GM12878 (cell line): ENCODE measurements around the gene APCDD1L. TPM values are rescaled to one million over a fixed set of nuclear protein-coding genes. Genes with fewer than 3 reads are reported as not detected.

Source experiments
- ATAC-seq: fragments of 200-7000 bp; cut with Tn5 transposase; 3 replicates; pipeline ENCODE4 v1.9.1; 2020; ENCODE audit warnings: mild to moderate bottlenecking, moderate library complexity
- BruUV-seq: library from RNA; stranded (reverse); fragments of 400-500 nt; replicated peaks from 2 replicates; lab custom pipeline; 2021; lab: Mats Ljungman, UMichigan
- CTCF ChIA-PET: fragments of 300-600 bp; sonication (Branson Sonifier 250); formaldehyde crosslinking; extraction: SDS; loops from one replicate; lab custom pipeline; 2021; ENCODE audit warnings: inconsistent platforms; lab: Yijun Ruan, JAX
- POLR2A ChIA-PET: fragments of 350-600 bp; formaldehyde crosslinking; extraction: SDS; loops from one replicate; lab custom pipeline; 2021; ENCODE audit warnings: inconsistent platforms; lab: Charles Lee
- RAD21 ChIA-PET: fragments of 300-600 bp; sonication (Branson Sonifier 250); formaldehyde crosslinking; loops from one replicate; lab custom pipeline; 2023; ENCODE audit warnings: antibody characterized with exemption; ENCODE audit not compliant: unreplicated experiment; lab: Charles Lee
- SMC1A ChIA-PET: fragments of 300-600 bp; sonication (Branson Sonifier 250); formaldehyde crosslinking; loops from one replicate; lab custom pipeline; 2023; ENCODE audit not compliant: unreplicated experiment, uncharacterized antibody; lab: Charles Lee
- DNase-seq: peaks from one replicate; pipeline ENCODE4 v3.0.0-alpha.2; 2011; ENCODE audit warnings: low read depth, low spot score
- FAIRE-seq: peaks from 3 replicates; lab custom pipeline; 2011; peaks lifted over from hg19 to GRCh38; lab: Jason Lieb, UNC
- H2AFZ ChIP-seq: 2 replicates; pipeline ENCODE4 v1.6.0; 2011; ENCODE audit warnings: low read depth, low read length, control low read depth; ENCODE audit not compliant: control insufficient read depth
- H3K27ac ChIP-seq: 2 replicates; pipeline ENCODE4 v1.5.1; 2011; ENCODE audit warnings: control low read depth; ENCODE audit not compliant: control insufficient read depth, insufficient read depth
- H3K27me3 ChIP-seq, 2 experiments: replicated peaks in 1 of 2; 2 replicates each; pipeline versions ENCODE4 v1.6.0 to v1.6.1; 2011; ENCODE audit warnings: low read length in 1 of 2; ENCODE audit not compliant: control insufficient read depth in 2 of 2, insufficient read depth in 2 of 2
- H3K36me3 ChIP-seq, 2 experiments: 2 replicates each; pipeline ENCODE4 v1.5.1; 2011; ENCODE audit warnings: low read length in 1 of 2; ENCODE audit not compliant: control insufficient read depth in 2 of 2, insufficient read depth in 2 of 2
- H3K4me1 ChIP-seq: 2 replicates; pipeline ENCODE4 v1.6.1; 2011; ENCODE audit warnings: mild to moderate bottlenecking, low read length, moderate library complexity, mixed read lengths; ENCODE audit not compliant: control insufficient read depth, insufficient read depth
- H3K4me2 ChIP-seq: 2 replicates; pipeline ENCODE4 v1.6.0; 2011; ENCODE audit warnings: control low read depth; ENCODE audit not compliant: control insufficient read depth, insufficient read depth
- H3K4me3 ChIP-seq: fragments of 200-600 bp; sonication (generic); 2 replicates; pipeline ENCODE4 v1.5.1; 2016
- H3K79me2 ChIP-seq: 2 replicates; pipeline ENCODE4 v1.6.0; 2011; ENCODE audit warnings: low read length; ENCODE audit not compliant: control insufficient read depth, insufficient read depth
- H3K9ac ChIP-seq: 2 replicates; pipeline ENCODE4 v1.8.0; 2011; ENCODE audit warnings: low read length, control low read depth, mixed read lengths; ENCODE audit not compliant: control insufficient read depth, insufficient read depth
- H3K9me3 ChIP-seq: replicated peaks from 3 replicates; pipeline ENCODE4 v1.5.1; 2011; ENCODE audit warnings: mild to moderate bottlenecking, low read length; ENCODE audit not compliant: control insufficient read depth, insufficient read depth
- H4K20me1 ChIP-seq: 2 replicates; pipeline ENCODE4 v1.6.0; 2011; ENCODE audit not compliant: control insufficient read depth, insufficient read depth
- BCLAF1 ChIP-seq: fragments of 450-650 bp; IDR thresholded peaks from 2 replicates; pipeline ENCODE4 v1.6.1; 2017; ENCODE audit warnings: antibody characterized with exemption, mild to moderate bottlenecking, moderate library complexity
- EP300 ChIP-seq, 2 experiments: fragments of 150-350 bp in 1 of 2; IDR thresholded peaks; 2 replicates each; pipeline ENCODE4 v1.6.1; 2011 to 2012; ENCODE audit warnings: low read depth in 2 of 2, low read length in 2 of 2, borderline replicate concordance in 1 of 2, improper control_type of control experiment in 1 of 2, inconsistent platforms in 1 of 2; ENCODE audit not compliant: control insufficient read depth in 1 of 2
- FOXK2 ChIP-seq: fragments of 450-650 bp; IDR thresholded peaks from 2 replicates; pipeline ENCODE4 v1.6.1; 2017; ENCODE audit warnings: mild to moderate bottlenecking, moderate library complexity
- HDGF ChIP-seq: fragments of 450-650 bp; IDR thresholded peaks from 2 replicates; pipeline ENCODE4 v1.6.1; 2016; ENCODE audit warnings: antibody characterized with exemption
- IRF3 ChIP-seq: fragments of 450-650 bp; IDR thresholded peaks from 2 replicates; pipeline ENCODE4 v1.6.1; 2014; ENCODE audit warnings: mild to moderate bottlenecking
- IRF4 ChIP-seq: IDR thresholded peaks from 2 replicates; pipeline ENCODE4 v1.6.1; 2011; ENCODE audit warnings: low read depth, low read length
- MTA2 ChIP-seq: fragments of 450-650 bp; IDR thresholded peaks from 2 replicates; pipeline ENCODE4 v1.6.1; 2016; ENCODE audit warnings: low read depth, mild to moderate bottlenecking, moderate library complexity
- MYB ChIP-seq: fragments of 150-350 bp; IDR thresholded peaks from 2 replicates; pipeline ENCODE4 v1.6.1; 2014; ENCODE audit warnings: mild to moderate bottlenecking, low read depth, low read length, borderline replicate concordance
- MYC ChIP-seq: IDR thresholded peaks from 2 replicates; pipeline ENCODE4 v1.6.1; 2011; ENCODE audit warnings: mild to moderate bottlenecking, low read length, moderate library complexity, inconsistent platforms; ENCODE audit not compliant: insufficient read depth, insufficient replicate concordance, insufficient read length, severe bottlenecking
- NFYA ChIP-seq: IDR thresholded peaks from 2 replicates; pipeline ENCODE4 v1.6.1; 2011; ENCODE audit warnings: low read depth, mild to moderate bottlenecking, low read length, improper control_type of control experiment, borderline replicate concordance
- NRF1 ChIP-seq: conservative IDR thresholded peaks from 2 replicates; pipeline ENCODE4 v1.6.1; 2011; ENCODE audit warnings: mild to moderate bottlenecking, low read depth, low read length, improper control_type of control experiment
- SMAD1 ChIP-seq: fragments of 450-650 bp; IDR thresholded peaks from 2 replicates; pipeline ENCODE4 v1.6.1; 2018; ENCODE audit warnings: mild to moderate bottlenecking, low read depth; ENCODE audit not compliant: partially characterized antibody
- SMARCA5 ChIP-seq: fragments of 450-650 bp; IDR thresholded peaks from 2 replicates; pipeline ENCODE4 v1.6.1; 2017; ENCODE audit warnings: mild to moderate bottlenecking
- SPI1 ChIP-seq: IDR thresholded peaks from 2 replicates; pipeline ENCODE4 v1.6.1; 2011; ENCODE audit warnings: low read depth, mild to moderate bottlenecking, low read length, moderate library complexity, borderline replicate concordance; ENCODE audit not compliant: insufficient read depth
- TARDBP ChIP-seq: IDR thresholded peaks from 2 replicates; pipeline ENCODE4 v1.6.1; 2016; ENCODE audit warnings: borderline replicate concordance
- TCF3 ChIP-seq: IDR thresholded peaks from 2 replicates; pipeline ENCODE4 v1.6.1; 2012; ENCODE audit warnings: low read depth, mild to moderate bottlenecking, low read length, borderline replicate concordance; ENCODE audit not compliant: insufficient read depth
- USF2 ChIP-seq: IDR thresholded peaks from 2 replicates; pipeline ENCODE4 v1.6.1; 2011; ENCODE audit warnings: low read depth, low read length, improper control_type of control experiment, borderline replicate concordance
- ZNF217 ChIP-seq: fragments of 450-650 bp; IDR thresholded peaks from 2 replicates; pipeline ENCODE4 v1.6.1; 2017; ENCODE audit warnings: antibody characterized with exemption, mild to moderate bottlenecking
- ZZZ3 ChIP-seq: IDR thresholded peaks from 2 replicates; pipeline ENCODE4 v1.6.1; 2011; ENCODE audit warnings: low read depth; ENCODE audit not compliant: control insufficient read depth, insufficient read length
- WGBS: methylation state at CpG from one replicate; pipeline ENCODE4 v1.1.6; 2016; ENCODE audit warnings: low lambda C conversion rate; ENCODE audit not compliant: insufficient replicate concordance, insufficient coverage; ENCODE audit errors: missing lambda C conversion rate; 5-methylcytosine and 5-hydroxymethylcytosine counted together
- in situ Hi-C: fragments of 300-500 bp; cut with MboI; formaldehyde crosslinking; loops from 9 replicates; pipeline ENCODE4 v1.14.3; 2018; ENCODE audit warnings: mixed read lengths
- intact Hi-C: fragments of 100-400 bp; cut with micrococcal nuclease; formaldehyde crosslinking; loops from one replicate; pipeline ENCODE4 v1.14.2; 2022; ENCODE audit not compliant: unreplicated experiment
- polyA plus RNA-seq, 11 experiments: library from polyadenylated mRNA; depleted of rRNA in 4 of 11; unstranded in 6 of 11; stranded (reverse) in 5 of 11; fragments of >200 nt; fragmentation: Nextera tagmentation in 4 of 11; fragmentation: Illumina TruSeq in 1 of 11; extraction: Ambion mirVana in 4 of 11; extraction: Trizol in 1 of 11; gene quantifications; 1 replicate in 1 of 11; 2 replicates in 10 of 11; pipeline versions ENCODE4 v1.2.1 to v1.2.3, GENCODE V29; 2011 to 2016; ENCODE audit warnings: inconsistent platforms in 2 of 11, missing spikeins in 2 of 11, low read depth in 1 of 11
- total RNA-seq, 4 experiments: library from RNA; depleted of rRNA in 3 of 4; stranded (reverse); fragments of >200 nt in 3 of 4; fragmentation: Illumina TruSeq in 1 of 4; extraction: Trizol in 1 of 4; gene quantifications; 2 replicates each; pipeline versions ENCODE4 v1.2.1 to v1.2.3, GENCODE V29; 2013 to 2021

The APCDD1L gene
- total and polyA plus RNA-seq, 10 of the 15 experiments (the other 5 are each of a cell fraction or from before 2014, with no cell fraction given): 0.14 to 0.50 TPM; not detected in 8

GRCh38 chr20:58500256-58500655 lies 14.9 kb downstream of the APCDD1L start (continued):
- TF ChIP-seq BCLAF1: no peak
- no peak for TF ChIP-seq ZNF217
- no peak for TF ChIP-seq SMARCA5
- TF ChIP-seq FOXK2: no peak

- in situ Hi-C loops: no loop called here
These were observed 16.6 kb downstream of the APCDD1L start for GRCh38 chr20:58498470-58499068.

More at GRCh38 chr20:58498470-58499068, 16.6 kb downstream of the APCDD1L start:
- H3K4me2 ChIP-seq: no peak overlapping the region
- H3K9me3 ChIP-seq: no peaks in the 10 kb centered on the region; the same call in 2 of the 3 replicates
- no peaks in the 10 kb centered on the region for H3K27me3 ChIP-seq
- no peaks in the 10 kb centered on the region for H3K79me2 ChIP-seq
- no peak overlapping the region for H2AFZ ChIP-seq
- H3K4me3 ChIP-seq: no peak overlapping the region
- no peak for TF ChIP-seq TCF3
- no peak for TF ChIP-seq NRF1
- TF ChIP-seq MTA2: no peak
- TF ChIP-seq MYC: no peak
- TF ChIP-seq ZZZ3: no peak
- TF ChIP-seq TARDBP: no peak
- TF ChIP-seq NFYA: no peak
- no peak for TF ChIP-seq SMAD1
- TF ChIP-seq IRF4: no peak
- TF ChIP-seq HDGF: no peak
- TF ChIP-seq USF2: no peak
- no peak for TF ChIP-seq IRF3
- TF ChIP-seq MYB: no peak
- TF ChIP-seq EP300 (IDR thresholded peaks at IDR 0.05; ENCODE audit: borderline replicate concordance in 1 of 2, control insufficient read depth in 1 of 2, low read depth in 2 of 2, low read length in 2 of 2): no peak
- TF ChIP-seq SPI1: no peak
- no TSS peak for BruUV-seq
- ChIA-PET POLR2A (no interaction called here), SMC1A (interaction anchor here (0.6 kb wide), 1 partner anchor 157 kb away, joined by 3 read pairs; no protein-coding TSS in a partner anchor), RAD21 (no interaction called here), CTCF (no interaction called here)
- FAIRE-seq (no peak), ATAC-seq (no peak), DNase-seq (no peak)
- no peak overlapping the region for H3K9ac ChIP-seq
- no peaks in the 10 kb centered on the region for H3K4me1 ChIP-seq
- 31% methylated on average over 9 of the region's 9 CpGs for WGBS
- no peaks in the 10 kb centered on the region for H4K20me1 ChIP-seq
- intact Hi-C loops: no loop called here
- no peak overlapping the region for H3K27ac ChIP-seq
- H3K36me3 ChIP-seq: no peaks in the 10 kb centered on the region
